Naive B cell (primary cell): ENCODE measurements around the gene CD163. TPM values are rescaled to one million over a fixed set of nuclear protein-coding genes. Genes with fewer than 3 reads are reported as not detected.

Experiments used
- ATAC-seq, 2 donors: fragments of 150-1000 bp; cut with Tn5 transposase; 2 replicates each; pipeline ENCODE4 v1.10.0; 2021; ENCODE audit warnings: low read depth in 2 of 2, mild to moderate bottlenecking in 2 of 2, moderate library complexity in 2 of 2
- DNase-seq: peaks from one replicate; pipeline ENCODE4 v3.0.0; 2022
- H3K27ac Mint-ChIP-seq, 6 donors: one replicate each; pipeline ENCODE4 v1.8.0; 2020 to 2022; ENCODE audit warnings: mild to moderate bottlenecking in 6 of 6, mixed read lengths in 6 of 6, moderate library complexity in 5 of 6, inconsistent platforms in 2 of 6
- H3K27me3 Mint-ChIP-seq, 3 donors: one replicate each; pipeline ENCODE4 v1.8.0; 2021 to 2022; ENCODE audit warnings: mixed read lengths in 3 of 3, mild to moderate bottlenecking in 1 of 3
- H3K36me3 Mint-ChIP-seq, 2 donors: one replicate each; pipeline ENCODE4 v1.8.0; 2020 to 2022; ENCODE audit warnings: mixed read lengths in 2 of 2, inconsistent platforms in 1 of 2, mild to moderate bottlenecking in 1 of 2
- H3K4me1 Mint-ChIP-seq, 3 donors: one replicate each; pipeline ENCODE4 v1.8.0; 2020 to 2022; ENCODE audit warnings: mixed read lengths in 3 of 3, inconsistent platforms in 1 of 3, mild to moderate bottlenecking in 1 of 3, moderate library complexity in 1 of 3
- H3K4me3 Mint-ChIP-seq, 8 donors: one replicate each; pipeline ENCODE4 v1.8.0; 2020 to 2022; ENCODE audit warnings: mild to moderate bottlenecking in 8 of 8, mixed read lengths in 8 of 8, moderate library complexity in 8 of 8, inconsistent platforms in 2 of 8
- H3K9me3 Mint-ChIP-seq, 7 donors: one replicate each; pipeline ENCODE4 v1.8.0; 2020 to 2022; ENCODE audit warnings: mixed read lengths in 7 of 7, mild to moderate bottlenecking in 5 of 7, inconsistent platforms in 2 of 7, moderate library complexity in 1 of 7
- polyA plus RNA-seq, 6 donors: library from polyadenylated mRNA; unstranded; fragments of 300-500 nt; fragmentation: Illumina TruSeq; gene quantifications; one replicate each; pipeline ENCODE4 v1.2.3, GENCODE V29; 2021; ENCODE audit warnings: low read depth in 6 of 6

Gene CD163
- polyA plus RNA-seq, 6 donors from 2014 or later, result 0.19 to 0.35 (median 0.32) TPM; not detected in 3

DNA sequence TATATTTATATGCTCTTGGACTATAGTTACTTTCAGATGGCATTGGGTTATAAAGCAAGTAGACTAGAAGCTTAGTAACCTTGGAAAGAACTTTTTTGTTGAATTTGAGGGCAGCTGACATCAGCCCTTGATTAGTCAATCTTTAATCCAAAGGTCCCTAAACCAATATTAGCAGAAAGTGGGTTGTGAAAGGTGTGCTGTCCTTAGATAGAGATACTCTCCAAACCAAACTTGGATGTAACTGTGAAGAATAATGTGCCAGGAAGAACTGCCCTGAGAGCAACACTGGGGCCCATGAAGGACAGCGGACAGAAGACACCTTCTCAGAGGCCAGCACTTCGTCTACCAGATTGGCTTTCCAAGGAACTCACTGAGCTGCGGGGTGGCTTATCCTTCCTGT lies 10.6 kb downstream of the CD163 start:
- DNase-seq (no peak), ATAC-seq (no peak)
- Mint-ChIP-seq H3K27me3 (peaks cover 13 to 30% (median 14%) of the 10 kb centered on the region in 3 donors), H3K4me3 (no peak overlapping the region), H3K4me1 (no peaks in the 10 kb centered on the region), H3K36me3 (no peaks in the 10 kb centered on the region), H3K27ac (no peak overlapping the region), H3K9me3 (peaks cover 0 to 2% (median 0%) of the 10 kb centered on the region in 7 donors)

- Mint-ChIP-seq H3K27ac (no peak overlapping the region), H3K4me1 (no peaks in the 10 kb centered on the region), H3K4me3 (no peak overlapping the region), H3K27me3 (peaks cover 5 to 15% (median 7%) of the 10 kb centered on the region in 3 donors), H3K9me3 (no peaks in the 10 kb centered on the region), H3K36me3 (no peaks in the 10 kb centered on the region)
- ATAC-seq, result no peak
- DNase-seq, result no peak
Observed at GRCh38 chr12:7486512-7486911, 17.1 kb downstream of the CD163 start.

DNA sequence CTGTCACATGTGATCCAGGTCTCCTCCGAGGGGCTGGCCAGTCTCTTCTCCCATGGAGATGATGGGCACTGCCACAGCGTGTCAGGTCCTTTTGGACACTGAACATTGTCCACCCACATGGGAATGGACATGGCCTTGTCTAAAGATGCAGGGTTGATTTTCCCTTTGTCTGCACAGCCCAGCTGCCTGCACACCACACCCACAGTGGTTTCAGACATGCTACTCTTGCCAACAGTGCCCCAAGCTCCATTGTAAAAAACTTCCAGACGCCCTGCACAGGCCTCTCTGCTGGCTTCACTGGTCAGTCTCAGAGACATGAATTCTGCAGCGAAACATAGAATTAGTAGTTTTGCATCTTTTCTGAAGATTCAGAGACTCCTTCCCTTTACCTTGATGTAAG lies 18.5 kb downstream of the CD163 start:
- Mint-ChIP-seq H3K4me1 (no peaks in the 10 kb centered on the region), H3K4me3 (no peak overlapping the region), H3K27ac (no peak overlapping the region), H3K27me3 (peaks cover 5 to 10% (median 7%) of the 10 kb centered on the region in 3 donors), H3K9me3 (no peaks in the 10 kb centered on the region), H3K36me3 (no peaks in the 10 kb centered on the region)
- DNase-seq (no peak), ATAC-seq (no peak)

- Mint-ChIP-seq H3K36me3 (no peaks in the 10 kb centered on the region), H3K4me1 (no peaks in the 10 kb centered on the region), H3K27ac (no peak overlapping the region)
Observed at GRCh38 chr12:7483343-7483742, 20.2 kb downstream of the CD163 start.

GRCh38 chr12:7479771-7480170 lies 23.8 kb downstream of the CD163 start:
- ATAC-seq, result no peak
- Mint-ChIP-seq H3K4me1 (no peaks in the 10 kb centered on the region), H3K9me3 (peaks cover 0 to 3% (median 0%) of the 10 kb centered on the region in 7 donors), H3K36me3 (no peaks in the 10 kb centered on the region), H3K27me3 (peaks cover 0 to 10% (median 7%) of the 10 kb centered on the region in 3 donors), H3K27ac (no peak overlapping the region), H3K4me3 (no peak overlapping the region)
- no peak for DNase-seq

More at GRCh38 chr12:7483343-7483742, 20.2 kb downstream of the CD163 start:
- peaks cover 4 to 10% (median 7%) of the 10 kb centered on the region in 3 donors for H3K27me3 Mint-ChIP-seq
- H3K4me3 Mint-ChIP-seq, result no peak overlapping the region
- ATAC-seq (no peak), DNase-seq (no peak)
- no peaks in the 10 kb centered on the region for H3K9me3 Mint-ChIP-seq

DNA sequence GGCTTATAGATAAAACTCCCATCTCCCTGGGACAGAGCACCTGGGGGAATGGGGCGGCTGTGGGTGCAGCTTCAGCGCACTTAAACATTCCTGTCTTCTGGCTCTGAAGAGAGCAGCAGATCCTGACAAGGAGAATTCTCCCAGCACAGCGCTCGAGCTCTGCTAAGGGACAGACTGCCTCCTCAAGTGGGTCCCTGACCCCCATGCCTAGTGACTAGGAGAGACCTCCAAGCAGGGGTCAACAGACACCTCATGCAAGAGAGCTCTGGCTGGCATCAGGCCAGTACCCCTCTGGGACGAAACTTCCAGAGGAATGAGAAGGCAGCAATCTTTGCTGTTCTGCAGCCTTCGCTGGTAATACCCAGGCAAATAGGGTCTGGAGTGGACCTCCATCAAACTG lies 31.5 kb downstream of the CD163 start:
- no peak for ATAC-seq
- peaks cover 4 to 27% (median 8%) of the 10 kb centered on the region in 7 donors for H3K9me3 Mint-ChIP-seq

GRCh38 chr12:7460375-7461259 lies 43.0 kb downstream of the CD163 start:
- Mint-ChIP-seq H3K27ac (no peak overlapping the region), H3K4me1 (no peaks in the 10 kb centered on the region), H3K36me3 (no peaks in the 10 kb centered on the region), H3K27me3 (peaks cover 2 to 15% (median 13%) of the 10 kb centered on the region in 3 donors), H3K4me3 (no peak overlapping the region), H3K9me3 (peaks cover 0 to 2% (median 0%) of the 10 kb centered on the region in 7 donors)
- peak; percentile 6 for DNase-seq
- ATAC-seq, result no peak

More for the DNA sequence above, 31.5 kb downstream of the CD163 start:
- H3K36me3 Mint-ChIP-seq, result no peaks in the 10 kb centered on the region
- DNase-seq, result no peak
- no peak overlapping the region for H3K4me3 Mint-ChIP-seq
- H3K27ac Mint-ChIP-seq, result no peak overlapping the region
- no peaks in the 10 kb centered on the region for H3K4me1 Mint-ChIP-seq
- peaks cover 9 to 27% (median 23%) of the 10 kb centered on the region in 3 donors for H3K27me3 Mint-ChIP-seq

- no peaks in the 10 kb centered on the region for H3K4me1 Mint-ChIP-seq
- no peaks in the 10 kb centered on the region for H3K9me3 Mint-ChIP-seq
- peaks cover 0 to 13% (median 10%) of the 10 kb centered on the region in 3 donors for H3K27me3 Mint-ChIP-seq
- DNase-seq (no peak), ATAC-seq (no peak)
- H3K27ac Mint-ChIP-seq, result no peak overlapping the region
- H3K36me3 Mint-ChIP-seq, result no peaks in the 10 kb centered on the region
- no peak overlapping the region for H3K4me3 Mint-ChIP-seq
Observed at GRCh38 chr12:7459973-7460372, 43.6 kb downstream of the CD163 start.

- no peaks in the 10 kb centered on the region for H3K4me1 Mint-ChIP-seq
- no peak for ATAC-seq
- H3K27ac Mint-ChIP-seq, result no peak overlapping the region
- no peak overlapping the region for H3K4me3 Mint-ChIP-seq
- peaks cover 0 to 7% of the 10 kb centered on the region in 2 donors for H3K36me3 Mint-ChIP-seq
- H3K9me3 Mint-ChIP-seq, result peaks cover 4 to 24% (median 7%) of the 10 kb centered on the region in 7 donors
- no peak for DNase-seq
- H3K27me3 Mint-ChIP-seq, result peaks cover 0 to 11% (median 5%) of the 10 kb centered on the region in 3 donors
Observed at GRCh38 chr12:7451756-7452155, 51.8 kb downstream of the CD163 start.

DNA sequence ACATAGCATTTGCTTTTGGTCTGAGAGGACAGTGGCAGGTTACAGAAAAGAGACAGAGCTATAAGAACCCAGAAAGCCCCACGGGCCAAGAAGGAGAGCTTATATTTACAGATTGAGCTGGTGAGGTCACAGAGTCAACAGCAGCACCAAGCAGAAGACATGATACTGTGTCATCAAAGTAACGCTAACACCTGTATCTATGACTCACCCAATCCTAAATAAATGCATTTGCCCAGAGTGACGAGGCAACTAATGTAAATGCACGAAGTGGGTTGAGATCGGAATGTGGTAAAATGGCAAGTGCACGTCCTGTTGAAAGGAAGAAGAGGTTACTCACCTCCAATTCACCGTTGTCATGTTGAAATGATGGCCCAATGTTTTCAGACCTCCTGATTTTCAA lies 52.9 kb downstream of the CD163 start:
- Mint-ChIP-seq H3K9me3 (peaks cover 4 to 24% (median 7%) of the 10 kb centered on the region in 7 donors), H3K4me3 (no peak overlapping the region), H3K27me3 (peaks cover 0 to 11% (median 5%) of the 10 kb centered on the region in 3 donors), H3K27ac (peak overlapping the region in 1 of 6 donors; percentile 58), H3K36me3 (peaks cover 0 to 7% of the 10 kb centered on the region in 2 donors), H3K4me1 (no peaks in the 10 kb centered on the region)
- DNase-seq (no peak), ATAC-seq (no peak)

DNA sequence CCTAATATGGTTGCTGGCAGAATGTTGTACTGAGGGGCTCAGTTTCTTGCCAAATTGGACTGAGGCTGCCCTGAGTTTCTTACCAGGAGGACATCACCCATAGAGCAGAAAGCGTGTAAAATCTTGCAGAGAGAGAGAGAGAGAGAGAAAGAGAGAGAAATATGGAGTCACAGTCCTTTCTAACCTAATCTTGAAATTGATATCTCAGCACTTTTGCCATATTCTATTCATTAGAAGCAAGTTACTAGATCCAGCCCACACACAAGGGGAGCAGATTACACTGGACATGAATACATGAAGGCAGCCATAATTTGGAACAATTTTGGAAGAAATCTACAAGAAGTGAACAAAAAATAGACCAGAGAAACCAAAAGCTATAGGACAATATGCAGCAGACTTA lies 55.5 kb downstream of the CD163 start:
- peaks cover 0 to 11% (median 10%) of the 10 kb centered on the region in 3 donors for H3K27me3 Mint-ChIP-seq

DNA sequence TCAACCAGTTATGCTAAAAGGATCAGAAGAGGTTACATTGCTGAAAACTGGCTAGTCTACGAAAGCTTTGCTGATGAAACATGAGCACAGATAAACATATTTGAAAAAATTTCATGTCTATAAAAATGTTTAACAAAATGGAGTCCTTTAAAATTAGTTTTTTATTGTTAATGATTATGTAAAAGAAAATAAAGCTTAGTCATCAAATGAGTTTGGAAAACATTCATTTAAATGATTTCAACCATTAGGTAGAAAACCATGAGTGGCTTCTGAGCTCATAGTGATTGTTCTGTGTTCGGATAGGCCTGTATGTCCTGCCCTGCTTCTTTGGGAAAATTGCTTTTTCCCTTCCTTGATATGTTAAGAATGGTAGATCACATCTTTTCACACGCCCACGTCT lies 59.0 kb downstream of the CD163 start:
- H3K4me3 Mint-ChIP-seq, result no peak overlapping the region
- DNase-seq (no peak), ATAC-seq (no peak)
- H3K9me3 Mint-ChIP-seq, result peaks cover 0 to 4% (median 3%) of the 10 kb centered on the region in 7 donors
- peaks cover 0 to 4% of the 10 kb centered on the region in 2 donors for H3K36me3 Mint-ChIP-seq
- peaks cover 8 to 36% (median 32%) of the 10 kb centered on the region in 3 donors for H3K27me3 Mint-ChIP-seq
- H3K4me1 Mint-ChIP-seq, result peaks cover 0 to 3% (median 0%) of the 10 kb centered on the region in 3 donors
- H3K27ac Mint-ChIP-seq, result no peak overlapping the region

More for the DNA sequence above, 55.5 kb downstream of the CD163 start:
- Mint-ChIP-seq H3K36me3 (no peaks in the 10 kb centered on the region), H3K4me1 (no peaks in the 10 kb centered on the region), H3K9me3 (peaks cover 0 to 8% (median under 1%) of the 10 kb centered on the region in 7 donors), H3K4me3 (no peak overlapping the region), H3K27ac (no peak overlapping the region)
- ATAC-seq, result no peak
- no peak for DNase-seq

- peaks cover 0 to 9% of the 10 kb centered on the region in 2 donors for H3K36me3 Mint-ChIP-seq
- ATAC-seq, result no peak
Observed at GRCh38 chr12:7444076-7444475, 59.5 kb downstream of the CD163 start, which contains the start of gene CD163L1. CD163L1 (minus strand) TSS chr12:7444153; CDS start chr12:7444127, 26 bp downstream.

DNA sequence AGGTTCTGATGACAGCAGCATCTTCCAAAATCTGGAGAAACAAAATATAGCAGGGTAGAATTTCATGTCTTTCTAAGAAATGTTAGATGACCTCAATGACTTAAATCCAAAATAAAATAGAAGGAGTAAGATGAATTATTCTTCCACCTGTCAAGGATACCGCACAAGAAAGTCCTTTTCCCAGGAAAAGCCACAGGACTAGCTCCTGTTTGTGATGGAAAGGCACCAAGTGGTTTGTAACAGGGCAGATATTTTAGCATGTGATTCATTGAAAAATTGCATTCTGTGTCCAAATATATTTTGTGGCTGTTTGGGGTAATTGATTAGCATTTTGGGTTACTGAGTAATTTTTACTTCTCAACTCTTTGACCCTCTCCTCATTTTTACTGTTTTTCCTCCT lies 62.4 kb downstream of the CD163 start:
- no peak overlapping the region for H3K27ac Mint-ChIP-seq
- H3K27me3 Mint-ChIP-seq, result peaks cover 14 to 43% (median 33%) of the 10 kb centered on the region in 3 donors
- no peak overlapping the region for H3K4me3 Mint-ChIP-seq
- peaks cover 0 to 10% of the 10 kb centered on the region in 2 donors for H3K36me3 Mint-ChIP-seq
- peaks cover 0 to 9% (median 4%) of the 10 kb centered on the region in 7 donors for H3K9me3 Mint-ChIP-seq
- peaks cover 0 to 4% (median 0%) of the 10 kb centered on the region in 3 donors for H3K4me1 Mint-ChIP-seq
- ATAC-seq (no peak), DNase-seq (no peak)

More at GRCh38 chr12:7444076-7444475, 59.5 kb downstream of the CD163 start, which contains the start of gene CD163L1:
- peaks cover 8 to 40% (median 36%) of the 10 kb centered on the region in 3 donors for H3K27me3 Mint-ChIP-seq
- H3K4me3 Mint-ChIP-seq, result no peak within 1 kb of the TSS
- peaks cover 0 to 7% (median 4%) of the 10 kb centered on the region in 7 donors for H3K9me3 Mint-ChIP-seq
- no peak within 1 kb of the TSS for H3K27ac Mint-ChIP-seq
- peaks cover 0 to 4% (median 0%) of the 10 kb centered on the region in 3 donors for H3K4me1 Mint-ChIP-seq
- DNase-seq, result no peak
